Kidney epithelial cell (primary cell): Measurements from ENCODE around the gene CDC25B. TPM values are rescaled to one million over a fixed set of nuclear protein-coding genes. Genes with fewer than 3 reads are reported as not detected.

Source experiments
- DNase-seq: peaks from one replicate; pipeline ENCODE4 v3.0.0-alpha.2; 2010; ENCODE audit warnings: low read depth
- H3K27me3 ChIP-seq: 2 replicates; pipeline ENCODE4 v1.6.0; 2011; ENCODE audit warnings: low read length; ENCODE audit not compliant: control insufficient read depth, insufficient read depth
- H3K36me3 ChIP-seq: 2 replicates; pipeline ENCODE4 v1.5.1; 2011; ENCODE audit warnings: low read length; ENCODE audit not compliant: control insufficient read depth, insufficient read depth
- H3K4me3 ChIP-seq: 2 replicates; pipeline ENCODE4 v1.5.1; 2011; ENCODE audit warnings: low read depth, mild to moderate bottlenecking, control low read depth, low read length
- CTCF ChIP-seq: IDR thresholded peaks from 2 replicates; pipeline ENCODE4 v1.5.1; 2011; ENCODE audit warnings: mild to moderate bottlenecking, moderate library complexity, low read length, control low read depth, inconsistent platforms; ENCODE audit not compliant: insufficient read depth, poor library complexity, severe bottlenecking
- total RNA-seq: library from RNA; depleted of rRNA; stranded (reverse); fragments of >200 nt; gene quantifications from 2 replicates; pipeline ENCODE4 v1.2.3, GENCODE V29; 2015

The CDC25B gene
- total RNA-seq, 1 donor from 2014 or later: 8.3 TPM

- Histone ChIP-seq H3K27me3 (no peaks in the 10 kb centered on the region), H3K4me3 (no peak overlapping the region), H3K36me3 (no peaks in the 10 kb centered on the region)
- no peak for TF ChIP-seq CTCF
- DNase-seq: peak; percentile 74
Measured at GRCh38 chr20:3811467-3812258, 15.6 kb downstream of the CDC25B start.

- H3K36me3 ChIP-seq: no peaks in the 10 kb centered on the region
- H3K4me3 ChIP-seq: no peak overlapping the region
- no peak for DNase-seq
- H3K27me3 ChIP-seq: no peaks in the 10 kb centered on the region
- TF ChIP-seq CTCF: no peak
Measured at GRCh38 chr20:3812259-3812681, 16.2 kb downstream of the CDC25B start.

GRCh38 chr20:3812975-3813847 is 17.1 kb downstream of the CDC25B start:
- no peak for TF ChIP-seq CTCF
- DNase-seq: no peak
- H3K36me3 ChIP-seq: no peaks in the 10 kb centered on the region
- no peaks in the 10 kb centered on the region for H3K27me3 ChIP-seq
- no peak overlapping the region for H3K4me3 ChIP-seq

- no peak overlapping the region for H3K4me3 ChIP-seq
- H3K27me3 ChIP-seq: no peaks in the 10 kb centered on the region
- TF ChIP-seq CTCF: no peak
- no peaks in the 10 kb centered on the region for H3K36me3 ChIP-seq
- DNase-seq: no peak
Measured at GRCh38 chr20:3813848-3814581, 17.9 kb downstream of the CDC25B start.

GRCh38 chr20:3814928-3815495 is 18.9 kb downstream of the CDC25B start:
- no peak for TF ChIP-seq CTCF
- Histone ChIP-seq H3K27me3 (no peaks in the 10 kb centered on the region), H3K4me3 (no peak overlapping the region), H3K36me3 (no peaks in the 10 kb centered on the region)
- no peak for DNase-seq
